Stimulated activated CD8-positive, alpha-beta memory T cell treated with anti-CD3 and anti-CD28 coated beads, Interleukin-15, amount 100 ng/mL, for 48 hours (primary cell): Measurements from ENCODE around the gene RNF20.
"Not testable (repeated sequence)": the region's sequence is repeated elsewhere in the genome, so short reads cannot be mapped to it uniquely, and the experiment has no call there.

ENCODE experiments used
- DNase-seq, 2 donors: peaks; one replicate each; pipeline ENCODE4 v3.0.0-alpha.2; 2020; ENCODE audit warnings: low read depth in 2 of 2

The RNF20 gene

DNA sequence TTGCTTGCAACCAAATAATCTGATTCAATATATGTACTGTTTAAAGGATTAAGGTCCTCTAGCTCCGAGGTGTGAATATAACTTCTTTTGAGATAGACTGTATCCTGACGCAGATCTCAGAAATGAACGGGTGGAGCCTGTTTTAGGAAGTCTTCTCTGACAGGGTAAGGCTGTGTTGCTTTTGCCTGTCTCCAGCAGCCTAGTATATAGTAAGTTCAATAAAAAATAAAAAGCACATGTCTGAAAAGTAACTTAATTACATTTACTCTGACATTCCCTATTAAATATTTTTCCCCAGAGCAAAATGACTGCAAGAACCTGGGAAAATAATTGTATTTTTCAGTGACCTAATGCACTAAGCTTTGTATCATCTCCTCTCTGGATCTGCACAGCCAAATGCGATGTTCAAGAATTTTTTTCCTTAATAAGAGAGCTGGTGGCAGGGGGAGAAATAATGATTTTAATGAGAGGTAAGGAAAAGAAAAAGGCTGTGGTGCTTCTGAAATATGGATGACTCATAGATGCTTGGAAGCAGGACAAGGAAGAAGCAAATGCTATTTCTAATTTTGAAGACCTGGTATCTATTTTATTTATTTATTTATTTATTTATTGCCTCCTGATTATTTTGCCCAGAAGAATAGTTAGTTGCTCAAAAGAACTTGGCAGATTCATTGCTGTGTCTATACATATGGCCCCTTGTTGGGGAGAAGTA, 53.8 kb downstream of the RNF20 start:
- no peak for DNase-seq

DNA sequence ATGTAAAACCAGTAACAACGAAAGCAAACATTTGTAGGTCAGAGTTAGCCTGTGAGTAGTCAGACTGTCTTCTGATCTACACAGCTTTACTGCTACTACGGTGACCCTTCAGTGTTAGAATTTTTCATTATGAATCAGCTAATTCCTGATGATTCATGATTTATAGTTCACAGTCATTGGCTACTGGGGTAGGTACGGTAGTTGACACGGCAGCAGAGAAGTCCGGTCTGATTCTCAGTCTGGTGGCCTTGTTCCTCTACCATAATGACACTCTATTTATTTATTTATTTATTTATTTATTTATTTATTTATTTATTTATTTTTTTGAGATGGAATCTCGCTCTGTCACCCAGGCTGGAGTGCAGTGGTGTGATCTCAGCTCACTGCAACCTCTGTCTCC, 56.4 kb downstream of the RNF20 start:
- DNase-seq, result not testable (repeated sequence)

DNA sequence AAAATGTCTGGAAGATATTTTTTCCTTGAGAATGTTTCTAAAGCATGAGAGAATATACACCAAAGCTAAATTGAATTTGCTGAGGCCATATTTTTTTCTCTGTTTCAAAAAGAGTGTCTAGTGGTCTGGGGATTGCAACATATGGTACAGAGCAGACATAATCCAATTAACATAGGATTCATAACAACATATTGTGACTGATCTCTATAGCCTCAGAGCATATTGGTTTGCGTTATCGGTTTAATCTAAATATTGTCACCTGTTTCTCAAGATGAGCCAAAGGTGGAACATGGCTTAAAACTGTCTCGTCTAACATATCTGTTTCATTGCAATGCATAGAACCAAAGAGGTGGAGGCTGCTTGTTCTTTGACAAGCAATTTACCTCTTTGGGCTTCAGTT, 57.2 kb downstream of the RNF20 start:
- DNase-seq, result no peak

DNA sequence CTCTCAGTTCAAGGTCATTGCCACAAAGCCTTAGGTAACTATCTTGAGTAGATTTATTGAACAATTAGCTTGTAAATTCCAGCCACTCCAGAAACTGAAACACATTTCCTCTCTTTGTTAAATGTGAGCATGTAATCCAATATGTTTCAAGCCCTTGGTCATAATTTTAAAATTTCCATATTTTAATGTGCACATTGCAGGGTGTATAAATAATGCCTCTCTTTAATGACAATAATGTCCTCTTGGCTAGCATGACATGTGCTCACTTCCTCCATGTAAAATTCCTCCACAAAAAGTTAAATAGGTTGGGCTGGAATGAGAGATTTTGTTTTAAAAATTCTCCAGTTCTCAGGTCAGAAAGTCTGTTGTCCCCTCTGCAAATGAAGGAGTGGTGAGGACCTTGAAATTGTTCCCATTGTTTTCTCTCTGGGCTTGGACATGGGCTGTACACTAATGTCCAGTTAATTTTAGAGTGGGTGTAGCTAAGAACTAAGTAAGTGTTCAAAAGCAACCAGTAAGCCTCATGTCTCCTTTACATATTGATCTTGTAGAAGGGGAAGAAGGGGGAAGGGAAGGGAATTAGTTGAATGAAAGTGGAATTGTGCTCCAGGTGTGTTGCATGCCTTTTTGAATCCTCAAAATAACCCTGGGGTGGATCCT, 58.3 kb downstream of the RNF20 start:
- no peak for DNase-seq

DNA sequence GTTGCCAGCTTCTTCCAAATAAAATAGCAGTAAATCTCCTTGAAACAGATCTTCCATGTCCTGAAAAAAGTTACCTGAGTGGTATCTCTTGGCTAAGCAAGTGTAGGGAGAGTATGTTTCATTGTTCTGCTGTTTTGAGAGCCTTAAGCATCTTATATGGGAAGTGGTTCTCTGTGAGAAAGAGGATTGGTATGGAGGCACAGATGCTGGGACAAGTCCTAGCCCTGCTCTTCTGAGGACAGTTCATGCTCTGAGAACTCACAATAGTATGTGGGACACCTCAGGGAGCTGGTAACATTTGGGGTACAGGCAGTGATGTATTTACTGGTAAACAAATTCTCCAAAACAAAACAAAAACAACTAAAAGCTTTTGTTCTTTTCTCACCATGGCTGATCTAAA, 59.1 kb downstream of the RNF20 start:
- no peak for DNase-seq

DNA sequence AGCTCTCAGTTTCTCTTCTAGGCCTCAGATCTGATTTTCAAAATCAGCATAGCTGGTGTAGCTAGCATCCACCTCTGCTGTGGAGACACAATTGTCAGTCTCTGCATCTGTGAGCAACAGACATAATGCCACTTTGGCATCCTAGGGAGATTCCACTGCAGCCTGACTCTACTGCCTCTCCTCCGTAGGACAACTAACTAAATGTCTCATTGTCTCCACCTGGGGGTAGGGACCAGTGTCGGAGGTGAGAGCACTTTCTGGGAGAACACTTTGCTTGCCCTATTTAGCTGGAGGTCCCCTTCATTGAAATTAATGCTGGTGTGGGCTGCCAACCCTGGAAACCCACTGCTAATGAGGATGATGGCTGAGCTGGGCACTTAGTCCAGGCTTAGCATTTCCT, 59.7 kb downstream of the RNF20 start:
- no peak for DNase-seq

DNA sequence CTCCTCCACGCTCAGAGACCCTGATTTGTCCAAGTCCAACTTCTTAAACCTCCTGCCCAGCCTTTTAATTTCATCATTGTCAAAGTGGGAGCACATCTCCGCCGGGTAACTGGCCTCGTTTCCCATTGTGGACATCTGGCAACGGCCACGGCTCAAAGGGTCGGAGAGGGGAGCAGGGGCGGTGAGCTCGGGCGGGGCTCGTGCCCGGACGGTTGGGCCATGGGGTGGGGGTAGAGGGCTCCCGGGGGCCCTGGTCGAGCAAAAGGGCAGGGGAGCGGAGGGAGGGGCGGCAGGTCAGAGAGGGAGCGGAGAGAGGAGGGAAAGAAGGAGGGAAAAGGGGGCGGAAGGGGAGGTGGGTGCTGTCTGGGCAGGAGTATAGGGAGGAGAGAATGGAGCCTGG, 61.1 kb downstream of the RNF20 start, which contains the start of gene PPP3R2:
PPP3R2 (minus strand) TSS at position 174 of the 400 bp plus-strand sequence; CDS start at position 126, 48 bp downstream.
- no peak for DNase-seq

DNA sequence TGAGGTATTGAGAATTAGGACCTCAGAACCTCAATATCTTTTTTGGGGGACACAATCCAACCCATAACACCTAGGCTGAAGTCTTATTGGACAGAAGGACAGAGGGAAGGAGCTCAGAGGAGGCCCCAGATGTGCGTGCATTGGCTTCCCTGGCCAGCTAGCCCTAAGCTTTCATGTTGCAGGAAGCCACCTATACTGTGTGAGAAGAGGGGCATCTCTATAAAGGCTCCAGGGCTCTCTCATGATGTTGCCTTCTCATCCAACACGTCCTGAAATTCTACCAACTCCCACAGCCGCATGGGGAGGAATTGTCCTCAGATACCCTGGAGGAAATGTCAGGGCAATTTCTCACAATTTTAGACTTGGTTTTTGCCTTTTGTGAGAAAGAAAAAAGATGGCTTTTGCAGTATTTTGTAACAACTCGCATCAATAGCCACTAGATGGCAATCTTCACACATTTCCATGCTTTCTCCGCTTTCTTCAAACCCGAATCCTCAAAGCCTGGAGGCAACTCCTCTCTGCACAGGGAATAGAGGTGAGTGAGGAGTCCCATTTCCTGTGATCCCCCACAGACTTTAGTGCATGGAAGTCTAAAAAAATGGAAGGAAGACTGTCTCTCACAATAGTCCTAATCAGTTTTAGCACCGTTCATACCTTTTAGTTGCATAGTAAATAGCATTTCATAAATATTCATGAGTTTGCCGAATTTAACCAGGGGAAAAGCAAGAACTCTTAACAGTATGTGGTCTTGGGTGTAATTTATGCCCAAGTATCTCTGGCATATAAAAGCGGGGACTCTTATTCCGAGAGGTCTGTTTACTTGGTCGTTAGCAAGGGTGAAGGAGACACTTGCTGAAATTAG, 68.5 kb downstream of the RNF20 start:
- no peak for DNase-seq

DNA sequence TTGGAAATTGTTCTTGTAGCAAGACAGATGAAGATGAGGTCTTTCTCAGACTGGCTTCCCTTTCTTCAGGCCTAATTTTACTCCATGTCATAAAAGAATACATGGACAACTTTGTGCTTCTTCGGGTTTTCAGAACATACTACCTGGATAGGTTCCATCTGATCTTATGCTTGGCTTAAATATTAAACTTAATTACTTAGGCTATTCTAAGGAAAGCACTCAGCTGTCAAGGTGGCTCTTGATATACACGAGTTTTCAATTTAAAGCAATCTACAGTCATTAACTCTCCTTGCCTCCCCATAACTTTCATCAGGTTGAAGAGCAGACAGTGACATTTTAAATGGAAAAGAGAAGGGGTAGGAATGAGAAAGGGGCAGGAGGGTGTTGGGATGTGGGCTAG, 70.6 kb downstream of the RNF20 start:
- DNase-seq, result no peak

DNA sequence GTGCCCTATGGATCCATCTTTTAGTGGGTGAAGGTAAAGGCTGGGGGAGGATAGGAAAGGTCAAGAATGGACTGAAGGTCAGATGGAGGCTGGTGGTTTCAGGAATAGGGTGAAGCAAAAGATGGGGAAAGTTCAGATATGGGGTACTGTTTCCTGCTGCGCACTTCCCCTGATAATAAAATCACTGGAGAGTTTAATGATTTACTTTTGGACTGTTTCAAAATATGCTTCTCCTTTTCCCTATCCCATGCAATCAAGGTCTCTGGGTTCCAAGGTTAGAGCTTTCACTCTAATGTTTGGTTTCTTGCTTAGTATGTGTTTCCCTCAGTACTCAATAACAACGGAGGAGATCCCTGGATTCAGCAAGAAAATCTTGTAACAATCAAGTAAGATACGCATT, 71.9 kb downstream of the RNF20 start:
- no peak for DNase-seq
